DND-41 (cell line): ENCODE results near the gene ATXN2L.
"Not testable (repeated sequence)": the region's sequence is repeated elsewhere in the genome, so short reads cannot be mapped to it uniquely, and the experiment has no call there.

ENCODE experiments used
- ATAC-seq: fragments of 200-7000 bp; cut with Tn5 transposase; 3 replicates; pipeline ENCODE4 v1.9.1; 2021; ENCODE audit warnings: low read depth; ENCODE audit not compliant: insufficient read depth
- DNase-seq: peaks from one replicate; pipeline ENCODE4 v3.0.0-alpha.2; 2020
- H2AFZ ChIP-seq: 2 replicates; pipeline ENCODE4 v1.6.0; 2012; ENCODE audit warnings: low read depth, low read length
- H3K27ac ChIP-seq: 2 replicates; pipeline ENCODE4 v1.5.1; 2012; ENCODE audit warnings: low read length, inconsistent platforms
- H3K27me3 ChIP-seq: fragments of 200-600 bp; sonication (generic); 2 replicates; pipeline ENCODE4 v1.6.0; 2012; ENCODE audit warnings: low read length, mild to moderate bottlenecking, inconsistent platforms; ENCODE audit not compliant: insufficient read depth, poor library complexity
- H3K36me3 ChIP-seq: 2 replicates; pipeline ENCODE4 v1.5.1; 2012; ENCODE audit warnings: low read length, inconsistent platforms; ENCODE audit not compliant: insufficient read depth
- H3K4me1 ChIP-seq: 2 replicates; pipeline ENCODE4 v1.5.1; 2012; ENCODE audit warnings: mild to moderate bottlenecking, low read length; ENCODE audit not compliant: insufficient read depth
- H3K4me2 ChIP-seq: 2 replicates; pipeline ENCODE4 v1.6.0; 2012; ENCODE audit warnings: mild to moderate bottlenecking, moderate library complexity, low read length, inconsistent platforms; ENCODE audit not compliant: insufficient read depth
- H3K4me3 ChIP-seq, 2 experiments: fragments of 200-600 bp in 1 of 2; shearing (Covaris generic) in 1 of 2; 2 replicates each; pipeline ENCODE4 v1.5.1; 2012 to 2016; ENCODE audit warnings: inconsistent platforms in 2 of 2, low read length in 2 of 2, mild to moderate bottlenecking in 2 of 2, low read depth in 1 of 2, moderate library complexity in 1 of 2
- H3K79me2 ChIP-seq: 2 replicates; pipeline ENCODE4 v1.6.0; 2012; ENCODE audit warnings: low read length, inconsistent platforms; ENCODE audit not compliant: insufficient read depth
- H3K9ac ChIP-seq: 2 replicates; pipeline ENCODE4 v1.6.0; 2012; ENCODE audit warnings: low read depth, mild to moderate bottlenecking, inconsistent platforms, low read length, moderate library complexity
- H3K9me3 ChIP-seq: 2 replicates; pipeline ENCODE4 v1.5.1; 2012; ENCODE audit warnings: low read length, moderate library complexity, mild to moderate bottlenecking, inconsistent platforms; ENCODE audit not compliant: insufficient read depth, severe bottlenecking
- H4K20me1 ChIP-seq: 2 replicates; pipeline ENCODE4 v1.6.0; 2012; ENCODE audit warnings: low read length; ENCODE audit not compliant: insufficient read depth
- EZH2 ChIP-seq: IDR thresholded peaks from 3 replicates; pipeline ENCODE4 v1.6.1; 2012; ENCODE audit warnings: borderline replicate concordance, low read depth, mild to moderate bottlenecking, moderate library complexity, low read length, inconsistent platforms; ENCODE audit not compliant: severe bottlenecking
- TF ChIP-seq, protein P1 (sequence below): IDR thresholded peaks from 2 replicates; pipeline ENCODE4 v1.5.1; 2012; ENCODE audit warnings: borderline replicate concordance, low read length, moderate library complexity, mild to moderate bottlenecking; ENCODE audit not compliant: poor library complexity, severe bottlenecking; ENCODE audit errors: extremely low read depth

The ATXN2L gene, protein sequence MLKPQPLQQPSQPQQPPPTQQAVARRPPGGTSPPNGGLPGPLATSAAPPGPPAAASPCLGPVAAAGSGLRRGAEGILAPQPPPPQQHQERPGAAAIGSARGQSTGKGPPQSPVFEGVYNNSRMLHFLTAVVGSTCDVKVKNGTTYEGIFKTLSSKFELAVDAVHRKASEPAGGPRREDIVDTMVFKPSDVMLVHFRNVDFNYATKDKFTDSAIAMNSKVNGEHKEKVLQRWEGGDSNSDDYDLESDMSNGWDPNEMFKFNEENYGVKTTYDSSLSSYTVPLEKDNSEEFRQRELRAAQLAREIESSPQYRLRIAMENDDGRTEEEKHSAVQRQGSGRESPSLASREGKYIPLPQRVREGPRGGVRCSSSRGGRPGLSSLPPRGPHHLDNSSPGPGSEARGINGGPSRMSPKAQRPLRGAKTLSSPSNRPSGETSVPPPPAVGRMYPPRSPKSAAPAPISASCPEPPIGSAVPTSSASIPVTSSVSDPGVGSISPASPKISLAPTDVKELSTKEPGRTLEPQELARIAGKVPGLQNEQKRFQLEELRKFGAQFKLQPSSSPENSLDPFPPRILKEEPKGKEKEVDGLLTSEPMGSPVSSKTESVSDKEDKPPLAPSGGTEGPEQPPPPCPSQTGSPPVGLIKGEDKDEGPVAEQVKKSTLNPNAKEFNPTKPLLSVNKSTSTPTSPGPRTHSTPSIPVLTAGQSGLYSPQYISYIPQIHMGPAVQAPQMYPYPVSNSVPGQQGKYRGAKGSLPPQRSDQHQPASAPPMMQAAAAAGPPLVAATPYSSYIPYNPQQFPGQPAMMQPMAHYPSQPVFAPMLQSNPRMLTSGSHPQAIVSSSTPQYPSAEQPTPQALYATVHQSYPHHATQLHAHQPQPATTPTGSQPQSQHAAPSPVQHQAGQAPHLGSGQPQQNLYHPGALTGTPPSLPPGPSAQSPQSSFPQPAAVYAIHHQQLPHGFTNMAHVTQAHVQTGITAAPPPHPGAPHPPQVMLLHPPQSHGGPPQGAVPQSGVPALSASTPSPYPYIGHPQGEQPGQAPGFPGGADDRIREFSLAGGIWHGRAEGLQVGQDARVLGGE

DNA sequence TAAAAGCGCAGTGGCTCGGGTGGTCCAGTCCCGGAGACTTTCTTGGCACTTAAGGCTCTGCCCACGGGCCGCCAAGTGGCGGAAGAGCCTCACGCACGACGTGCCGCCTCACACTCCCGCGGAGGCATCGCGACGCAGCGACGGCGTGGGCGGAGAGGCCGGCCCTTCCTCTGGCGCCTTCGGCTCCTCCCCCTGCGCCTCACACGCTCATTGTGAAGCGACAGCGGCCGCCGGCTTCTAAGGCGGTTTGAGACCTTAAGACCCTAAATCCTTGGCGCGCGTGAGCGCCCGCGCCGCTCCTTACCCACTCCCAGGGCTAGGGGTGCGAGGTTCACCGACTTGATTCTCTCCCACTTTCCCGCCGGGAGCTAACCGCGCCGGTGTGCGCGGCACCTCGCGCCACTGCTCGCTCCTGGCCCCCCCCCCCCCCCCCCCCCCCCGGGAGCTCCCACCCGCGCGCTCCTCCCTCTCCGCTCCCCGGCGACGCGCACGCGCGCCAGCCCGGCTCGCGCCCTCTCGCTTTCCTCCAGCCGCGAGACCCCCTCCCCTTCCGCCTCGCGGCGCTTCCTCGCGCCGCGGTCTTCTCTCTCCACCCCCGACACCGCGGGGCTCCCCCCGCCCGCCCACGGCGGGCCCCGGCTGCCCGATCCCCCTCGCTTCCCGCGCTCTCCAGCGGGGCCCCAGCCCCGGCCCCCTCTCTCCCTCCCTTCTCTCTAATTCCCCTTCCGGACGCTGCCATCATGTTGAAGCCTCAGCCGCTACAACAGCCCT lies at the start of gene ATXN2L:
Gene ATXN2L, plus strand, starts transcription at position 480 of the 771 bp plus-strand sequence. Its CDS starts 261 bp downstream, at position 741.
- Histone ChIP-seq H3K9ac (peak within 1 kb of the TSS; percentile 100), H3K4me3 (peak within 1 kb of the TSS; percentile 81 to 84), H3K4me2 (peak within 1 kb of the TSS; percentile 75), H3K79me2 (peaks cover 55% of the 10 kb centered on the region), H3K4me1 (peaks cover 35% of the 10 kb centered on the region), H4K20me1 (peaks cover 38% of the 10 kb centered on the region), H3K27ac (peak within 1 kb of the TSS; percentile 95), H2AFZ (peak within 1 kb of the TSS; percentile 90), H3K27me3 (no peaks in the 10 kb centered on the region), H3K9me3 (no peaks in the 10 kb centered on the region), H3K36me3 (peaks cover 42% of the 10 kb centered on the region)
- ATAC-seq (peak; percentile 53), DNase-seq (peak; percentile 95)
- TF ChIP-seq EZH2 = no peak
- TF ChIP-seq, protein P1, sequence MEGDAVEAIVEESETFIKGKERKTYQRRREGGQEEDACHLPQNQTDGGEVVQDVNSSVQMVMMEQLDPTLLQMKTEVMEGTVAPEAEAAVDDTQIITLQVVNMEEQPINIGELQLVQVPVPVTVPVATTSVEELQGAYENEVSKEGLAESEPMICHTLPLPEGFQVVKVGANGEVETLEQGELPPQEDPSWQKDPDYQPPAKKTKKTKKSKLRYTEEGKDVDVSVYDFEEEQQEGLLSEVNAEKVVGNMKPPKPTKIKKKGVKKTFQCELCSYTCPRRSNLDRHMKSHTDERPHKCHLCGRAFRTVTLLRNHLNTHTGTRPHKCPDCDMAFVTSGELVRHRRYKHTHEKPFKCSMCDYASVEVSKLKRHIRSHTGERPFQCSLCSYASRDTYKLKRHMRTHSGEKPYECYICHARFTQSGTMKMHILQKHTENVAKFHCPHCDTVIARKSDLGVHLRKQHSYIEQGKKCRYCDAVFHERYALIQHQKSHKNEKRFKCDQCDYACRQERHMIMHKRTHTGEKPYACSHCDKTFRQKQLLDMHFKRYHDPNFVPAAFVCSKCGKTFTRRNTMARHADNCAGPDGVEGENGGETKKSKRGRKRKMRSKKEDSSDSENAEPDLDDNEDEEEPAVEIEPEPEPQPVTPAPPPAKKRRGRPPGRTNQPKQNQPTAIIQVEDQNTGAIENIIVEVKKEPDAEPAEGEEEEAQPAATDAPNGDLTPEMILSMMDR = no peak

DNA sequence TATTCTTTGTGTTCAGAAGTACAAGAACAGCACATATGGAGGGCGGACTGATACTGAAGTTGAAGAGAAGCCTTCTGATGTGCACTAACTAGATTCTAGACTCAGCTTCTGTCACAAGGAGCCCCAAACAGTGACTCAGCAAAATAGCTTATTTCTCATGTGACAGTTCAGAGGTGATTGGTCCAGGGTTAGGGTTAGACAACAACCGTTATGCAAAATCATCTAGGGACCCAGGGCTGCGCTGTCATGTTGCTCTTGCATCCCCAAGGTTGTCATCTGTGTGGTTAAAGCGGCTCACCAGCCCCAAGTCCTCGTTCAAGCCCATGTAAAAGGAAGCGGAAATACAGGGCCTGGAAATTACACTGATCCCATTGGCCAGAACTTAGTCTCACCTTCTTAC lies 41.1 kb upstream of the ATXN2L start:
- not testable (repeated sequence) for H2AFZ ChIP-seq, H3K9me3 ChIP-seq, H3K36me3 ChIP-seq, H3K9ac ChIP-seq, DNase-seq, H3K4me2 ChIP-seq, H3K4me3 ChIP-seq, H3K79me2 ChIP-seq, H3K27ac ChIP-seq, H3K27me3 ChIP-seq, H4K20me1 ChIP-seq, H3K4me1 ChIP-seq
- ATAC-seq = peak; percentile 79

DNA sequence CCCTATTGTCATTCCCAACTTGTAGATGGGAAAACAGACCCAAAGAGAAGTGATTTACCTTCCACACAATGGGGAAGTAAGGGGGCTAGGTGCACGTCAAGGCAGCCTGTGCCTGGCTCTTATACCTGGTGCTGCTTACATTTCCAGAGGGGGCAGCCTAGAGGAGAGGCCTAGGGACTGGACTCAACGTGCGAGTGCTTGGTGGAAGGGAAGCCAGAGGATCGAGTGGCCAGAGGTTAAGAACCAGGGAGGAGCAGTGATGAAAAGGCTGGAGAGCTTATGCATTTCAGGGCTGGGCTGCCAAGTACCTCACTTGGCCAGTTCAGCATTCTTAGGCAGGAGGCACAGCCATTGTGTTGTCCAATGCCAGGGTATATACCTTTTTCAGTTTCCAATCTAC lies 40.4 kb upstream of the ATXN2L start:
- not testable (repeated sequence) for H2AFZ ChIP-seq, H3K4me3 ChIP-seq, H3K4me1 ChIP-seq, H3K27ac ChIP-seq, H3K9me3 ChIP-seq, H3K4me2 ChIP-seq, H3K27me3 ChIP-seq, H3K9ac ChIP-seq, DNase-seq, H4K20me1 ChIP-seq, ATAC-seq, H3K79me2 ChIP-seq, H3K36me3 ChIP-seq

DNA sequence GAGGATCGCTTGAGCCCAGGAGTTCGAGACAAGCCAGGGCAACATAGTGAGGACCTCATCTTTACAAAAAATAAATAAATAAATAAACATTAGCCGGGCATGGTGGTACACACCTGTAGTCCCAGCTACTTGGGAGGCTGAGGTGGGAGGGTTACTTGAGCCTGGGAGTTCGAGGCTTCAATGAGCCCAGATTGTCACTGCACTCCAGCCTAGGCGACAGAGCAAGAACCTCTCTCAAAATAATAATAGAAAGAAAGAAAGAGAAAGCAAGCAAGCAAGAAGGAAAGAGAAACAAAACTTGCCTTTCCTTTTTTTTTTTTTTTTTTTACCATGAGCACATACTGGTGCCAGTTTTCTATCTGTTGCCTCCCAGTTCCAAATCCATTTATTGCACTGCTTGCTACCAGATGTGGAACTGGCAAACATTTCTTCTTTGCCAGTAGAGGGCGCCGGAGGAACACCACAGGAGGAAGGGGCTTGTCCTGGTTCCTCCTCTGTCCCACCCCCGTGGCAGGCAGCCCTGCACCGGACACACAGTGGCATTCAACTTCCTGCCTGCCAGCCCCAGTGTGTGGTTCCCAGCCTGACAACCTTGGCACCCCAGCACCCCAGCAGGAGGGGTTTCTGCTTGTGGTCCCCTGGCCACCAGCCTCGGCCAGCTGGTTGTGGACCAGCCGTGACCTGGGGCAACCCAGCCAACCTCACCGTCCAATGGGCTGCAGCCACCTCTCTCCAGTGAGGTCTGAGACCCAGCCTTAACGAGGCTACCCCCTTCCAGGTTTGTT lies 20.4 kb upstream of the ATXN2L start:
- not testable (repeated sequence) for H3K27ac ChIP-seq, H4K20me1 ChIP-seq, H3K9me3 ChIP-seq, H2AFZ ChIP-seq, H3K36me3 ChIP-seq, H3K9ac ChIP-seq, H3K27me3 ChIP-seq, H3K4me3 ChIP-seq, H3K79me2 ChIP-seq, H3K4me1 ChIP-seq
- DNase-seq = peak; percentile 83
- H3K4me2 ChIP-seq = 0 out of 2 replicates have a peak overlapping the region, but pooled peaks have one; percentile 42
- TF ChIP-seq, protein P1 = peak; percentile 63
- peak; percentile 99 for ATAC-seq

DNA sequence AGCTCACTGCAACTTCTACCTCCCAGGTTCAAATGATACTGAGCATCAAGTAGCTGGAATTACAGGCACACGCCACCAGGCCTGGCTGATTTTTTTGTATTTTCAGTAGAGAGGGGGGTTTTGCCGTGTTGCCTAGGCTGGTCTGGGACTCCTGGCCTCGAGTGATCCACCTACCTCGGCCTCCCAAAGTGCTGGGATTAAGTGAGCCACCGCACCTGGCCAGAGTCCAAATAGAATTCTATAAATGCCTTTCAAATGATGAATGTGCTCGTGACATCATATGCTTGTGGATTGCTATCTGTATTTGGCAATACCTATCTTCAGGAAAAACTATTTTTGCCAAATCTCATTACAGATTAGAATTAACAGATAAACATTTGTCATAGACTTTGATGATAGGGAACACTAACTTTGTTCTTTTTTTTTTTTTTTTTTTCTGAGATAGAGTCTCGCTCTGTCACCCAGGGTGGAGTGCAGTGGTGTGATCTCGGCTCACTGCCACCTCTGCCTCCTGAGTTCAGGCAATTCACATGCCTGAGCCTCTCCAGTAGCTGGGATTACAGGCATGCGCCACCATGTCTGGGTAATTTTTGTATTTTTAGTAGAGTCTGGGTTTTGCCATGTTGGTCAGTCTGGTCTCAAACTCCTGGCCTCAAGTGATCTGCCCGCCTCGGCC lies 15.2 kb upstream of the ATXN2L start:
- not testable (repeated sequence) for H3K9ac ChIP-seq, H3K27me3 ChIP-seq, DNase-seq, H3K4me3 ChIP-seq, H3K4me1 ChIP-seq, H3K27ac ChIP-seq, H2AFZ ChIP-seq, ATAC-seq, H3K79me2 ChIP-seq, H4K20me1 ChIP-seq, H3K36me3 ChIP-seq, H3K9me3 ChIP-seq, H3K4me2 ChIP-seq
